Left cardiac atrium (tissue), 4 donors: Measurements from ENCODE around the gene PGF. TPM values are rescaled to one million over a fixed set of nuclear protein-coding genes. Genes with fewer than 3 reads are reported as not detected.

Experiments used
- ATAC-seq, 2 donors: fragments of 200-7000 bp; cut with Tn5 transposase; one replicate each; pipeline ENCODE4 v1.9.1; 2020; ENCODE audit warnings: mild to moderate bottlenecking in 2 of 2, moderate library complexity in 2 of 2
- DNase-seq: peaks from one replicate; pipeline ENCODE4 v3.0.0-alpha.2; 2020
- intact Hi-C, 2 donors: fragments of 100-400 bp; cut with DNase I; formaldehyde crosslinking; loops; one replicate each; pipeline versions ENCODE4 v1.14.1 to v1.15.1; 2022 to 2023
- total RNA-seq, 2 donors: library from RNA; stranded (reverse); fragmentation: NEBNext Ultra II Directional; extraction: Animal tissue kit (Norgen Biotek cat#: 25700); gene quantifications; one replicate each; pipeline ENCODE4 v1.2.1, GENCODE V29; 2021
- donor health status: DM: no; HTN: yes; CAD: no.
- donor health status: DM: no; HTN: yes; CAD: no; lungs with severe emphysema.
- donor health status: DM: yes; HTN: yes; CAD: no.
- donor health status: Dilated cardiomyopathy.

The PGF gene
- total RNA-seq, 2 donors from 2014 or later, result 4.6 to 5.0 TPM

GRCh38 chr14:74912801-74913200 lies 42.6 kb downstream of the PGF start:
- intact Hi-C loops, result loop anchor here in 1 of 2 donors (2.0 kb wide), 1 partner anchor 170 kb away; no protein-coding TSS in a partner anchor
- DNase-seq (no peak), ATAC-seq (no peak)

GRCh38 chr14:74912111-74912510 lies 43.3 kb downstream of the PGF start:
- intact Hi-C loops, result loop anchor here in 1 of 2 donors (2.0 kb wide), 1 partner anchor 171 kb away; no protein-coding TSS in a partner anchor
- DNase-seq (no peak), ATAC-seq (no peak)

GRCh38 chr14:74911704-74912103 lies 43.7 kb downstream of the PGF start:
- intact Hi-C loops, result loop anchor here in 1 of 2 donors (2.0 kb wide), 1 partner anchor 171 kb away; no protein-coding TSS in a partner anchor
- no peak for ATAC-seq

GRCh38 chr14:74911221-74911620 lies 44.2 kb downstream of the PGF start:
- ATAC-seq (no peak), DNase-seq (no peak)
- intact Hi-C loops, result no loop called here

More at GRCh38 chr14:74911704-74912103, 43.7 kb downstream of the PGF start:
- no peak for DNase-seq

- intact Hi-C loops, result no loop called here
- no peak for DNase-seq
- ATAC-seq, result no peak
Observed at GRCh38 chr14:74910556-74910955, 44.8 kb downstream of the PGF start.

GRCh38 chr14:74909911-74910310 lies 45.5 kb downstream of the PGF start:
- intact Hi-C loops, result loop anchor here in 1 of 2 donors (5.0 kb wide), 1 partner anchor 48 kb away; no protein-coding TSS in a partner anchor
- ATAC-seq (no peak), DNase-seq (no peak)

GRCh38 chr14:74909501-74909900 lies 45.9 kb downstream of the PGF start:
- DNase-seq (no peak), ATAC-seq (no peak)
- intact Hi-C loops, result loop anchor here in 1 of 2 donors (5.0 kb wide), 1 partner anchor 47 kb away; no protein-coding TSS in a partner anchor

- ATAC-seq (no peak), DNase-seq (no peak)
- intact Hi-C loops, result loop anchor here in 1 of 2 donors (5.0 kb wide), 1 partner anchor 47 kb away; no protein-coding TSS in a partner anchor
Observed at GRCh38 chr14:74908861-74909341, 46.5 kb downstream of the PGF start.

- ATAC-seq, result no peak
- intact Hi-C loops, result loop anchor here in 1 of 2 donors (5.0 kb wide), 1 partner anchor 45 kb away; no protein-coding TSS in a partner anchor
- no peak for DNase-seq
Observed at GRCh38 chr14:74907744-74908143, 47.7 kb downstream of the PGF start.

- DNase-seq, result no peak
- ATAC-seq, result peak in 1 of 2 donors; percentile 3
- intact Hi-C loops, result loop anchor here in 1 of 2 donors (5.0 kb wide), 1 partner anchor 45 kb away; no protein-coding TSS in a partner anchor
Observed at GRCh38 chr14:74906925-74907521, 48.4 kb downstream of the PGF start.

- peak; percentile 83 for DNase-seq
- ATAC-seq, result peak; percentile 53 to 61
- intact Hi-C loops, result loop anchor here in 1 of 2 donors (5.0 kb wide), 1 partner anchor 43 kb away; no protein-coding TSS in a partner anchor
Observed at GRCh38 chr14:74905595-74906142, 49.7 kb downstream of the PGF start.

- intact Hi-C loops, result loop anchor here in 1 of 2 donors (5.0 kb wide), 1 partner anchor 43 kb away; no protein-coding TSS in a partner anchor
- ATAC-seq, result no peak
Observed at GRCh38 chr14:74904635-74905503, 50.5 kb downstream of the PGF start.

GRCh38 chr14:74902941-74903705 lies 52.3 kb downstream of the PGF start:
- intact Hi-C loops, result no loop called here
- no peak for DNase-seq
- no peak for ATAC-seq

More at GRCh38 chr14:74904635-74905503, 50.5 kb downstream of the PGF start:
- no peak for DNase-seq

- DNase-seq, result no peak
- intact Hi-C loops, result no loop called here
- ATAC-seq, result no peak
Observed at GRCh38 chr14:74898694-74899093, 56.7 kb downstream of the PGF start.

- ATAC-seq (no peak), DNase-seq (no peak)
- intact Hi-C loops, result no loop called here
Observed at GRCh38 chr14:74898083-74898482, 57.3 kb downstream of the PGF start.

GRCh38 chr14:74897642-74898041 lies 57.8 kb downstream of the PGF start:
- DNase-seq (no peak), ATAC-seq (no peak)
- intact Hi-C loops, result no loop called here

GRCh38 chr14:74896400-74896799 lies 59.0 kb downstream of the PGF start:
- intact Hi-C loops, result no loop called here
- no peak for DNase-seq
- ATAC-seq, result no peak

GRCh38 chr14:74893614-74894091 lies 61.7 kb downstream of the PGF start:
- DNase-seq, result no peak
- no peak for ATAC-seq
- intact Hi-C loops, result no loop called here
